Activated T-helper 1 cell treated with Interleukin-2 at 50 U/mL for 16 hours (primary cell): ENCODE measurements around the gene ERFE.
"Not testable (repeated sequence)": the region's sequence is repeated elsewhere in the genome, so short reads cannot be mapped to it uniquely, and the experiment has no call there.

Source experiments
- DNase-seq: peaks from one replicate; pipeline ENCODE4 v3.0.0-alpha.2; 2020; ENCODE audit warnings: low read depth

Gene ERFE

DNA sequence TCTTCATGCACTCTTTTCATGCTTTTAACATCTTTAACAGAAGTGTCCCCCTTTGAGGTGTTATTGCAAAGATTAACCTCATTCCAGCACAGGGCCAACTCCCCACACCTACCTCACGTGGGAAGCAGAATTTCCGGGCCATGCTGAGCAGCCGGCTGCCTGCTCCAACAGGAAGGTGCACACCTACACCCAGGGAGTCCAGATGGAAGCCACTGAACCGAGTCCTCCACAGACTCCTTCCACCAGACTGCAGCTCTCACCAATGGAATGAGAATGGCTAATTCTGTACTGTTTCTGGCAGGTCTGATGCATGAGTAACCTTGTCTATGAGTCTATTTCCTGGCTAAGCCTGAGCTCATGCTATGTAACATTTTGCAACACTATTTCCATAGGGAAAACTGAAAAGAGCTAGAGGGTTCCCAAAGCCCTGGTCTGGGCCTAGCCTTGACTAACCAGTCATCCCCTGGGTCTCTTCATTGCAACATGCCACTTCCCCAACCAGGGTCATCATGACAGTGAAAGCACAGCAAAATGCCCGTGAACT lies 11.0 kb downstream of the ERFE start:
- no peak for DNase-seq

DNA sequence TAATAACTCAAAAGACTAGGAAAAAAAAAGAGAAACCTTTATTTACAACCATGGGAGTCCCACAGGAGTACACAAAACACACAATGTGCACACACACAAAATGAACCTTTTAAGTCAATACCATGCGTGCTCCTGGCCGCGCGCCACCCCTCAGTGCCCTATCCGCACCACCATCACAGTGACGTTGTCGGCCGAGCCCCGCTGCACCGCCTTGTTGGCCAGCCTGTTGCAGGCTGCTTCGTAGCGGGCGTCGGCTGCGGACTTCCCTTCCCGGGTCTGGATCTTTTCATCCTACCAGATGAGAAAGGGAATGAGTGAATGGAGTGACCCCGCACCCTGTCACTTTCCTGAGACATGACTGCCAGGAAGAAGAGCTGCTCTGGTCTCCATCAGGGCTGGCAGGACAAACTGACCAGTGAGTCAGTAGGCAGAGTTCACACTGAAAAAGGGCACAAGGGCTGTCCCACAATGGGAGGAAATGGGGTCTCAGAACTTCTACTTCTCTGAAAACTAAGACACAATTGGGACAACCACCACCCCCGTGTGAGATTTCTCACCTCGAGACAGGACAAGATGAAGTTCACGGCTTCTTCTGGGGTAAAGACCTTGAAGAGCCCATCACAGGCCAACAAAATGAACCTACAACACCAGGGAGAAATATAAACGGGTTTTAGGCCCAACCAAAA lies 11.8 kb downstream of the ERFE start:
- DNase-seq: no peak

DNA sequence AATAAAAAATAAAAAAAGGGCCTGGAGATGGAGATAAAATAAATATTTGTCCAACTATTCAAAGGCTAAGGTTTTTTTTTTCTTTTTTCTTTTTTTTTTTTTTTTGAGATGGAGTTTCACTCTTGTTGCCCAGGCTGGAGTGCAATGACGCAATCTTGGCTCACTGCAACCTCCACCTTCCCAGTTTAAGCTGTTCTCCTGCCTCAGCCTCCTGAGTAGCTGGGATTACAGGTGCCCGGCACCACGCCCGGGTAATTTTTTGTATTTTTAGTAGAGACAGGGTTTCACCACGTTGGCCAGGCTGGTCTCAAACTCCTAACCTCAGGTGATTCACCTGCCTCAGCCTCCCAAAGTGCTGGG lies 12.3 kb downstream of the ERFE start:
- not testable (repeated sequence) for DNase-seq

DNA sequence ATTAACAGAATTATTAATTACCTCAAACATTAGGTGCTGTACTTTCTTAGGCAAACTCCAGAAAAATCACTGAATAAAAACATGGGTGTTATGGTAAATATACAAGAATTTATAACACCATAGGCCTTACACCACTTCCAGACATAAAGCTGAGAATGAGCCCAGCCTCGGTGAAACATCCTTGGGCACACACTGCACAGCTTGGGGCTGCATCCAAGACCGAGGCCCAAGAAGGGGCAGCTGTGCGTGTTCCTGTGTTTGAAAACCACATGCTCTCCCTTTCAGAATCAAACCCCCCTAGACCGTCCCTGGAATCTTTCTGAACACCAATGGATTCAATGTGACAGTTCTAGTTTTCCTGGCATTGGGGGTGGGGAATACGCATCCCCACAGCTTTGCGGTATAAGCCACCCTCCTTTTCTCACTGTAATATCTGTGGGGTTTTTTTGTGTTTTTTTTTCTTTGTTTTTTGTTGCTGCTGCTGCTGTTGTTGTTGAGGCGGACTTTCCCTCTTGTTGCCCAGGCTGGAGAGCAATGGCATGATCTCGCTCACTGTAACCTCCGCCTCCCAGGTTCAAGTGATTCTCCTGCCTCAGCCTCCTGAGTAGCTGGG lies 12.9 kb downstream of the ERFE start:
- no peak for DNase-seq

DNA sequence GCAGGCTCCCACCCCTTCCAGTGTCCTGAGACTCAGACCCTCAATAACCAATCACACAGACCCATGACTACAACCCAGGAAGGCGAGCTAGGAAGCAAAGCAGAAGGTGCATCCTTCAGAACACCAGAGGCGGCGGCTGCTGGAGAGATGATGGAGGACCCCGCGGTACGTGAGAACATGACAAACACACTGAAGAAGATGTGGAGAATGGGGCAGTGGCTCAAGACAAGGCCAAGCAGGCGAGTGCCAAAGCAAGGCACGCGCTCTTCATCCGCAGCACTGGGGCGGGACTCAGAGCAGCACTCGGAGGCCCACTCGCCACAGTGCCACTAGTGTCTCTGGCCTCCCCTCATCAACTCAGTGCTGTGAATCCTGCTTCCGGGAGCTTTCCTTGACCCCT lies 13.7 kb downstream of the ERFE start:
- no peak for DNase-seq

DNA sequence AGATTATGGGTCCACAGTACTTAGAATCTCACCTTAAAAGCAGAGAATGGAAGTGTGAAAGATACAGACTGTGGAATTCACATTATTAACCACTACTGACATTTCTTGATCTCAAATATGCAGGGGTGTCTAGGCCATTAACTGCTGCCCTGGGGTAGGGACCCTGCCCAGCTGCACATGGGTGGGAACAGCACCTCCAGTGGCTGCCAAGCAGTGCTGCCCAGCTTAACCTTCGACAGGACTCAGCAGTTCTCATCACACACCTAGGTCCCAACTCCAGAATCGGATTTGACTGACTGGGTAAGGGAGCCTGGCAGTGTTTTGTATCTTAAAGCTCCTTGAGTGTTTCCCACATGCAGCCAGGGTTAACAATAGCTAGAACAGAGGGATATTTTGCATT lies 14.9 kb downstream of the ERFE start:
- DNase-seq: no peak

DNA sequence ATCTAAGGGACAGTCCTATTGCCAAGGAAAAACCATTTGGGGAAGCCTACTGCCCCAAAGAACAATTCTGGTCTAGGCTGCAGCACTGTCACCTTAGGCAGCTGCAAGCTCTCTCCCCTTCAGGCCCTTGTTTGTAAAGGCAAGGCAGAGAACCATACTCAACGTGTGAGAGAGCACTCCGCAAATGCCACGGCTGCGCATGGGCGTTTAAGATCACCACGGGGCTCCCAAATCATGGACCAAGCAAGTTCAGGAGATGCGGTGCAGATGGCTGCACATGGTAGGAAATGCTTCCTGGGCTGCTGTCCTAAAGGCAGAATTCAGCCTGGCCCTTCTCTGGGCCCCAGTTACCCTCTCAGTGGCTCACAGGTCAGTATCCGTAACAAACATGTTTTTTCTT lies 15.5 kb downstream of the ERFE start:
- DNase-seq: no peak

DNA sequence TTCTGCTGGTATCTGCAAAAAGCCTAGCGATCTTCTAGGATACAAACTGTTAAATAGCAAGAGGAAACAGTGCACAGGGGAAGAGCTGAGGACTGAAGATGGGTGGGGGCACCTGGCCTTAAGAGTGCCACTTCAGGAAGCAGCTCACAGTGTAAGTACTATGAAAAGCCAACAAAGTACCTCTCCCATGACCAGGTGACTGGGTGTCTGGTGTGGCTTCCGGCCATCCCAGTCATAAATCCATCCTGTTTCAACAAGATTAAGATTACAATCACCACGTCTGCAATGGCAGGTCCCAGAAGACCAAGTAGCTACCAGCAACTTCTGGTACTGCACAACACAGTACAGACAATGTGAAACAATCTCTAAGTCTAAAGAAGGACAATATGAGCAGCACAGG lies 15.9 kb downstream of the ERFE start:
- no peak for DNase-seq

DNA sequence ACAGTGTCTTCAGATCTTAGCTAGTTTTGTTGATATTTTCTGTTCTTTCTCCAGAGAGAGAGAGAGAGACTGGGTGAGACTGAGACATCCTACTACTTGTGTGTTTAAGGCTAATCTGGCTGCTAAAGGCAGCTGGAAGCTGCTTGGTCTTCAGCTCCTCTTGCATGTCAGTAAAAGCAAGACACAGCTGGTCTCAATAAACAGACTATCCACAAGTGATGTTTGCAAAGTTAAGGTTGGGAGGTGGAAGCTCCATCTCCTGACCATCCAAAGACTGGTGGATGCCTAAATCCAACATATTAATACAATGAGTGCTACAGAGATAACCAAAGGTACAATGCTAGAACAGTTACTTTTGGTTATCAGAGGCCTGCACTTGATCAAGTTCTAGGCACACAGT lies 17.8 kb downstream of the ERFE start:
- no peak for DNase-seq

DNA sequence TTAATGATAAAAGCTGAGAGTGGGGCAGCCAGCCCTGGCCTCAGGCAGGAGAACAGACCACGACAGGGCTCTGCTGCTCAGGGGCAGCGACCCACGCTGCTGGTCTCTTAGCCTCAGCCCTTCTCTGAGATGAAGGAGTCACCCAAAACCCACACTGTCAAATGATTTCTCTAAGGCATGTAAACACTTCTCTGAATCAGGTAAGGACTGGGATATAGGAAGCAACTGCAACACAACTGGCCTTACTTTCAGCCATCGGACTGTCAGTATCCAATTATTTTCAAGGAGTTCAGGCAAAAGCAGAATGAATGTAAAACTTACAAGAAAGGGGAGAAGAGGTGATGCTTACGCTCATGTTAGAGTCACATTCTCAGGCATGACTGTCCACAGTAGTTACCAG lies 21.8 kb downstream of the ERFE start:
- DNase-seq: no peak

DNA sequence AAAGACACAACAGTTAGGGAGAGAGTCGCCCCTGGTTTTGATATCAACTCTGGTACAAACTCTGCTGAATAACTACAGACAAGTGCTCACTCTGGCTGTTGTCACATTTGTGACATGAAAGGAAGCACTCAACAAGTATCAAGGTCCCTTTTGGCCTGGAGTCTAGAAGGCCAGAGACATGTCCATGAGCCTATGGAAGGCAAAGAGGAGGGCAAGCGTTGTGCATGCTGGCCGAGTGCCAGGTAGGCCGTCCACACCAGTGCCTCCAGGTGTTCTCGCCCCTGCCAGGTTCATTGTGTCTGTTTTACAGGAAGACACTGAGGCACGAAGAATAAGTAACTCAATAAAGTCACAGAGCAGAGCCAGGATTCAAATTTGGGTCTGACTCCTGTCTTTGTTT lies 23.6 kb downstream of the ERFE start:
- DNase-seq: no peak

DNA sequence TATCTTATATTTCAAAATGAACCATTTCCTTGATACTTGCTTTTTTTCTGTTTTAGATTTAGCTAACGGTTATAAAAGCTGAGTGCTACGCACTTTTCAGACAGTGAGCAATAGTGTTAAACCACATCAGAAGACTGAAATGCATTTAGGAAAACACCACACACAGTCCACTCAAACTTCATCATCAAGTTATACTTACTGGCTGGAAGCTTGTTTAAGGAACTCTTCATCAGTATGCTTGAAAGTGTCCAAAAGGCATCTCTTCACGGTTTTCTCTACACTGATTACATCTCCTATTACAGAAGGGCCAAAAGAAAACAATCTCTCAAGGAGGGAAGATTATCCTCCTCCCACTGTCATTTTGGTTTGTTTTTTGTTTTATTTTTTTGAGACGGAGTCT lies 25.1 kb downstream of the ERFE start:
- DNase-seq: no peak

DNA sequence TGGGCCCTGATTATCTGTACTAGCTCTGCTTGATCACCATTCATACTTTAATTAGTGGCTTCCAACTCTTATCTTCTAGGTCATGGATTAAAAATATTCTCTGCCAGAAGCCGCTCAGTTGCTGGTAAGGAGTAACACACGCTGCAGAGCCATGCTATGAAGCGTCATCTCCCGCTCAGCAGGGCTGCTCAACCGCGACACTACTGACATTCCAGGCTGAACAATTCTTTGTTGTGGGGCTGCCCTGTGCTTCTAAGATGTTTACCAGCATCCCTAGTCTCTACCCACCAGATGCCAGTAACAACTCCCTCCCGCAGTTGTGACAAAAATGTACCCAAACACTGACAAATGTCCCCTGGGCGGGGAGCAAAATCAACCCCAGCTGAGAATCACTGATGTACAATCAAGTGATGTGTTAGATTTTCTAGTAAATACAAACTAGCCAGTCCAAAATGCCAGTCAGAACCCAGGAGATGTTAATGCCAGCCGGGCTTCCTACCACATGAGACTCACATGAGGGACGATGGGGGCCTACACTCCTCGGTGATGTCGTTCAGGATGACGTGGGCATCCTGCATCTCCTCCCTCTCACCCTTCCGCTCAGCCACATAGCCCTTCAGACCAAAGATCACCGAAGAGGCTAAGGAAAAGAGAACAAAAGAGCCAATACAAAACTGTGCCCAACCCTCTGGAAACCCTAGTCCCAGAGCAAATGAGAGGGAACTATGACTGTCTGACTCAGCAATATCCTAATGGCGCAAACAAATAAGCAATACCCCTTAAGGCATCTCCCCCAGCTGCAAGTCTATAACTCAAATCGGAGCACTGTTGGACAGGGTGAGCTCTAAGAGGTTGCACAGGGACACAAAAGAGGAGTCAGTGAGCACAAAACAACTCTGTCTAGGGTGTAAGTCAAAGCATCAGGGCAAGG lies 29.1 kb downstream of the ERFE start:
- DNase-seq: no peak

DNA sequence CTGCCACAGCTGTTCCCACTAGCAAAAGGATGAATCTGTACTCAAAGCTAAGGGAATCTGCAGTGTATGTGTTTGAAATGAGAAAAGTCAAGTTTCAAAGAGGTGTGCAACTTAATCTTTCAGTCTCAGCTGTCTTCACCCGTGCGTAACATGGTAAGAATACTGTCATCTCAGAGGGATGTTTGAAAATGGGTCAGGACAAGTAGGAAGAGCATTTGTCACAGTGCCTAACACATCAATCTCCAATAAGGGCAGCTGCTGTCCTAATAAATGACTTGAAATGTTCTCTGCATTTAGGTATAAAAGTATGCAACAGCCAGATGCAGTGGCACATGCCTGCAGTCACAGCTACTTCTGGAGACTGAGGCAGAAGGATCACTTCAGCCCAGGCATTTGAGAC lies 31.7 kb downstream of the ERFE start:
- no peak for DNase-seq

DNA sequence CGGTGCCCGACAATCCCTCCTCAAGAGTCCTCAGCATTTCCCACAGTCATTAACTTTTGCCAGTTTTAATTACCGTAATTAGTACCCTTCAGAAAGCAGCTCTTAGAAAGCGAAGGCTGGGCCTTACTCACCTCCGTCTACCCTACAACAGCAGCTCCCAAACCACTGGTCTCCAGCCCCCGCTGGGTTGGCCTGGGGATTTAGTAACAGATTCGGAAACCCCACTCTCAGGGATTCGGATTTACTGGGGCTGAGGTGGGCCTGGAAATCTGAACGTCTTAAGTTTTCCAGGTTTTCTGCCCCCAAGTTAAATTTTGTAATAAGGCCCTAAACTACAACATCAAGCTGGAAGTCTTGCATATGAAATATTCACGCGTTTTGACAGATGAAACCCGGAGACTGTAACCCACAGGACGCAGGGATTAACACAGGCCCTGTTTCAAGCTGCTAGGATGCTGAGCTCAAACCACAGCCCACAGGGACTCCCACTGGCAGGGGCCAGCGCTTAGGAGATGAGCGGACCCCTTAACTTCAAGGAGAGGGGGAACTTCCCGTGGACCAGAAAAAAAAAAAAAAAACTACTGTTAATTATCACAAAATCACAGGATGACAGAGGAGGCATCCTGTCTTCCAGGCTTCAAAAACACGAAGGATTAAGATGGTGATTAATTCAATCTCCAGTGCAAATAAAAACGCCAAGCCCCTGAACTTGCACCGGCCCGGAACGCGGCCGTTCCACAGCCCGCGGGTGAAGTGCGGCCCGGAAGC lies 43.7 kb downstream of the ERFE start:
- DNase-seq: no peak

DNA sequence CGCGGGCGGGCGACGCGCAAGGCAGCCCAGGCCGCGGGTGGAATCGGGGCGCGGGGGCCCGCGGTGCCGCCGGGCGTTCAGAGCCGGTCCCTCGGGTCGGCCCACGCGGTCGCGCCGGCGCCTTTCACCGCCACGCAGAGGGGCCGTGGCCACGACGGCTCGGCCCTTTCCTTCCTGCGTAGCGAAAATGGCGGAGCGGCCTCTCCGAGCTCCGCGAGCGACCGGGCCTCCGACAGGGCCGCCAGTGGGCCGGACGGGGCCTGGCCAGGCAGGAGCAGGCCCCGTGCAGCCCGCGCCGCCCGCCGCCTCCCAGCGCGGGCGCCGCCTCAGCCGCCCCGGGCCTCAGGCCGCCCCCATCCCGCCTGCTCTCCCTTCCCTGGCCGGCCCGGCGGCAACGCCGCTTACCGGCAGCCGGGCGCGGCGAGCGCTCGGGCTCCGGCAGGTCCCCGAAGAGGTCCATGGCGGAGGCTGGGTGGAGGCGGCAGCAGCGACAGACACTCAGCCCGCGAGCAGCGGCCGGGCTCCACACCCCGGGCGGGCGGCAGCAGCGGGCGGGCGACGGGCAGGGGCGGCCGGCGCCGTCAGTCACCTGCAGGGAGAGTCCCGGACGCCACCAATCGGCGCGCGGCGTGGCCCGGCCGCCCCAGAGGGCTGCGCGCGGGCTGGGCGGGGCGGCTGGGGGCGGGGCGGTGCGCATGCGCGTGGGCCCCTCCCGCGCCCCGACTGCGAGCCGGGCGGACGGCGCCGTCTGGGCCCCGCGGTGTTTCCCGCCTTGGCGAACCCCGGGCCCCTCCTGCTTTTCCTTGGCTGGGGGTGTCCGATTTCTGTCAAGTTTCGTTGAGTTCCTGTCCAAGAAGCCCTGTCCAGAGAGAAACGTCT lies 44.6 kb downstream of the ERFE start, which contains the start of gene ILKAP:
ILKAP (minus strand) TSS at position 602 of the 879 bp plus-strand sequence; CDS start at position 460, 142 bp downstream.
- peak; percentile 87 for DNase-seq

DNA sequence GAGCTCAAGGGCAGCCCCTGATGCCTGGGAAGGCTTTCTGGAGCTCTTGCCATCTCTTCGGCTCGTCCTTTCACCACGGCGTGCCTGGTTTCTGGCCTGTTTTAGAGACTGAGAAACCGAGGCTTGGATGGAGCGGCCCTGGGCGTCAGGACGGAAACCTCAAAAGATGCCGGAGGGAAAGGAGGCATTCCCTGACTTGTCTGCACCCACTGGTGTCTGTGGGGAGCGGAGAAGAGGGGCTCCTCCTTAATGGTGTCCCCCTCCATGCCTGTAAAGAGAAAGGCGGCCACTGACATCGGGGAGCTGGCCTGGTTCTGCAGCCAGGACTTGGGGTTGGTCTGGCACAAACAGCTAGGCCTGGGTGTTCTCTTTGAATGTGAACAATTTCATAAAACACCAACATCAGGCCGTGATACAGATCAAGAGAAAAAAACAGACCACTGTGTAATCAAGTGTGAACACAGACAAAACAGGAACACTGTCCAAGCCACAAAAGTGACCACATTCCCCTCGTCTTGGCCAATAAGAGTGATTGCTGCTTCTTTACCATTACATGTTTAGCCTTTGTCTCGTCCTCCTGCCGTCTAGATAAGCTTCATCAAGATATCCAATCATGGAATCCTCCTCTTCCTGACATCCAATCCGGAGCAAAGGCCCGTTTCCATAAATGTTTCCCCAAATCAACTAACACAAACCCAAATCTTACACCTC lies 45.4 kb downstream of the ERFE start:
- DNase-seq: no peak

DNA sequence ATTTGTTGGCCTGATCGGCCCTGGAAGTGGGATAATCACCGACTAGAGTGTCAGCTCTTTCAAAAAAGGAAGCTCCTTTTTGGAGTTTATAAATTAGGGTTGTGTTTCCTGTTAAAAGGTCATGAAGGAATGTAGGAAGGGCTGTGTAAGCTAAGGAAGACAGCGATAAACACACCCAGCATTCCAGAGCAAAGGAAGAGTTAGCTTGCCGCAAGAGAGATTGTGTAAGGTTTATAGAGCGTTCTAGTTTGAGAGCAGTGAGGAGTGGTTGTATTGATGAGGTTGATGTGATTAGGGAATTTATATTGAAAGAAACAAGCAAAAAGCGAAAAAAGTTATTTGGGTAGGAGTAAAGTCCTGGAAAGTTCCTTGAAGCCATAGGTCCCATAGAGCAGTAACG lies 48.2 kb downstream of the ERFE start:
- no peak for DNase-seq

DNA sequence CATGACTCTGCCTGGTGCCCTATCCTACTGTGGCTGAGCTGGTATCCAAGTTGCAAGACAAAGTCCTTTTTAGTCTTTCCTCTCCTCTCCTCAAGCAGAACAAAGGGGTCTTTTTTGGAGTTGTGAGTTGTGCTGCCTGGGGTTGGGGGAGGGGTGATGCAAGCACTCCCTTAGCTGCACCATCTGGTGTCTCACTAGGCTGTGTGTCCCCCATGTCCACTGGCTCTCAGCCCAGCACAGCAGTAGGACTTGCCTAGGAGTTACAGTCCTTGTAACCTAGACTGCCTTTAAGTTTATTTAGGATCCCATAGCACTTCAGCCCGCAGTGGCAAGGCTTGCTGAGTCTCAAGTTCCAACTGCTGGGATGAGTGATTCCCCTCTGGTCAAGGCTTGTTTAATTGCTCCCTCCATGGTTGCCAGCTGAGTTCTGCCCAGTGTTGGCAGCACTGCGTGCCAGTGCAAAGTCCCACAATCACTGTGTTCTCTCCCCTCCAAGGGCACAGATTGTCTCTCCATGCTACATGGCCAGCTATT lies 57.9 kb downstream of the ERFE start:
- no peak for DNase-seq
